ENCODE data around the gene HEXA. TPM values are rescaled to one million over a fixed set of nuclear protein-coding genes. Genes with fewer than 3 reads are reported as not detected.
"Not testable (repeated sequence)": the region's sequence is repeated elsewhere in the genome, so short reads cannot be mapped to it uniquely, and the experiment has no call there.

HEXA gene
- total RNA-seq, 1 donor from 2014 or later = 63.2 TPM

GRCh38 chr15:72380743-72381142, 4.9 kb upstream of the HEXA start:
- H3K4me1 Mint-ChIP-seq = peaks cover 11% of the 10 kb centered on the region
- no peak overlapping the region for H3K27ac Mint-ChIP-seq (ENCODE audit: unreplicated experiment)
- no peak for DNase-seq (ENCODE audit: low read depth, low spot score)
- H3K36me3 Mint-ChIP-seq (ENCODE audit: low read depth) = no peaks in the 10 kb centered on the region
- H3K9me3 Mint-ChIP-seq = no peaks in the 10 kb centered on the region
- peaks cover 75% of the 10 kb centered on the region for H3K27me3 Mint-ChIP-seq (ENCODE audit: low read depth)
- no peak overlapping the region for H3K4me3 Mint-ChIP-seq
- TF ChIP-seq CTCF (conservative IDR thresholded peaks at IDR 0.05) = no peak

- no peak overlapping the region for H3K4me3 Mint-ChIP-seq
- no peak for DNase-seq (ENCODE audit: low read depth, low spot score)
- TF ChIP-seq CTCF (conservative IDR thresholded peaks at IDR 0.05) = no peak
- peaks cover 69% of the 10 kb centered on the region for H3K27me3 Mint-ChIP-seq (ENCODE audit: low read depth)
- peaks cover 19% of the 10 kb centered on the region for H3K4me1 Mint-ChIP-seq
- H3K9me3 Mint-ChIP-seq = no peaks in the 10 kb centered on the region
- H3K27ac Mint-ChIP-seq (ENCODE audit: unreplicated experiment) = no peak overlapping the region
- H3K36me3 Mint-ChIP-seq (ENCODE audit: low read depth) = no peaks in the 10 kb centered on the region
Observed at GRCh38 chr15:72379856-72380430, 4.1 kb upstream of the HEXA start.

GRCh38 chr15:72379106-72379505, 3.3 kb upstream of the HEXA start:
- not testable (repeated sequence) for DNase-seq (ENCODE audit: low read depth, low spot score); H3K9me3 Mint-ChIP-seq; H3K4me3 Mint-ChIP-seq; H3K27ac Mint-ChIP-seq (ENCODE audit: unreplicated experiment); H3K36me3 Mint-ChIP-seq (ENCODE audit: low read depth)
- Mint-ChIP-seq H3K4me1 (peaks cover 27% of the 10 kb centered on the region), H3K27me3 (ENCODE audit: low read depth) (peaks cover 64% of the 10 kb centered on the region)

GRCh38 chr15:72377331-72377730, 1.5 kb upstream of the HEXA start:
- no peak for DNase-seq (ENCODE audit: low read depth, low spot score)

GRCh38 chr15:72375501-72375845, 341 bp downstream of the HEXA start:
- H3K27me3 Mint-ChIP-seq (ENCODE audit: low read depth) = peaks cover 33% of the 10 kb centered on the region
- H3K27ac Mint-ChIP-seq (ENCODE audit: unreplicated experiment) = peak overlapping the region; percentile 46
- H3K4me3 Mint-ChIP-seq = peak overlapping the region; percentile 90
- TF ChIP-seq CTCF (conservative IDR thresholded peaks at IDR 0.05) = no peak
- peaks cover 29% of the 10 kb centered on the region for H3K4me1 Mint-ChIP-seq
- no peak for DNase-seq (ENCODE audit: low read depth, low spot score)
- H3K36me3 Mint-ChIP-seq (ENCODE audit: low read depth) = no peaks in the 10 kb centered on the region
- H3K9me3 Mint-ChIP-seq = no peaks in the 10 kb centered on the region

More at GRCh38 chr15:72377331-72377730, 1.5 kb upstream of the HEXA start:
- Mint-ChIP-seq H3K27me3 (ENCODE audit: low read depth) (peaks cover 50% of the 10 kb centered on the region), H3K9me3 (no peaks in the 10 kb centered on the region), H3K27ac (ENCODE audit: unreplicated experiment) (no peak overlapping the region), H3K4me1 (peaks cover 29% of the 10 kb centered on the region), H3K36me3 (ENCODE audit: low read depth) (no peaks in the 10 kb centered on the region), H3K4me3 (no peak overlapping the region)
- TF ChIP-seq CTCF (conservative IDR thresholded peaks at IDR 0.05) = no peak

GRCh38 chr15:72372361-72372760, 3.5 kb downstream of the HEXA start:
- no peak for TF ChIP-seq CTCF (conservative IDR thresholded peaks at IDR 0.05)
- Mint-ChIP-seq H3K36me3 (ENCODE audit: low read depth) (no peaks in the 10 kb centered on the region), H3K4me1 (peaks cover 29% of the 10 kb centered on the region), H3K9me3 (no peaks in the 10 kb centered on the region), H3K27ac (ENCODE audit: unreplicated experiment) (no peak overlapping the region), H3K27me3 (ENCODE audit: low read depth) (peaks cover 16% of the 10 kb centered on the region), H3K4me3 (no peak overlapping the region)
- DNase-seq (ENCODE audit: low read depth, low spot score) = no peak

All from neural crest cell (in vitro differentiated cells).